ENCODE data around the gene C1QA.

- TF ChIP-seq POLR2A (IDR thresholded peaks at IDR 0.05), result no peak
- TF ChIP-seq, protein P1, sequence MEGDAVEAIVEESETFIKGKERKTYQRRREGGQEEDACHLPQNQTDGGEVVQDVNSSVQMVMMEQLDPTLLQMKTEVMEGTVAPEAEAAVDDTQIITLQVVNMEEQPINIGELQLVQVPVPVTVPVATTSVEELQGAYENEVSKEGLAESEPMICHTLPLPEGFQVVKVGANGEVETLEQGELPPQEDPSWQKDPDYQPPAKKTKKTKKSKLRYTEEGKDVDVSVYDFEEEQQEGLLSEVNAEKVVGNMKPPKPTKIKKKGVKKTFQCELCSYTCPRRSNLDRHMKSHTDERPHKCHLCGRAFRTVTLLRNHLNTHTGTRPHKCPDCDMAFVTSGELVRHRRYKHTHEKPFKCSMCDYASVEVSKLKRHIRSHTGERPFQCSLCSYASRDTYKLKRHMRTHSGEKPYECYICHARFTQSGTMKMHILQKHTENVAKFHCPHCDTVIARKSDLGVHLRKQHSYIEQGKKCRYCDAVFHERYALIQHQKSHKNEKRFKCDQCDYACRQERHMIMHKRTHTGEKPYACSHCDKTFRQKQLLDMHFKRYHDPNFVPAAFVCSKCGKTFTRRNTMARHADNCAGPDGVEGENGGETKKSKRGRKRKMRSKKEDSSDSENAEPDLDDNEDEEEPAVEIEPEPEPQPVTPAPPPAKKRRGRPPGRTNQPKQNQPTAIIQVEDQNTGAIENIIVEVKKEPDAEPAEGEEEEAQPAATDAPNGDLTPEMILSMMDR (IDR thresholded peaks at IDR 0.05), result no peak
Observed at GRCh38 chr1:22674410-22674749, 38.0 kb downstream of the C1QA start.
